ENCODE data around the gene GMPR.

GMPR gene

GRCh38 chr6:16271428-16271827 is 33.0 kb downstream of the GMPR start:
- DNase-seq (ENCODE audit: low spot score): no peak
- H3K27ac ChIP-seq: no peak overlapping the region
- ChIA-PET CTCF (interaction anchor here (0.6 kb wide), 1 partner anchor 147 kb away, joined by 5 read pairs; no protein-coding TSS in a partner anchor), POLR2A (ENCODE audit: low non-redundant PET) (no interaction called here)
- no peak for TF ChIP-seq CTCF (conservative IDR thresholded peaks at IDR 0.05; ENCODE audit: low read depth)

- CTCF ChIA-PET: no interaction called here
- H3K27ac ChIP-seq: no peak overlapping the region
- no peak for DNase-seq (ENCODE audit: low spot score)
- no peak for TF ChIP-seq CTCF (conservative IDR thresholded peaks at IDR 0.05; ENCODE audit: low read depth)
- POLR2A ChIA-PET (ENCODE audit: low non-redundant PET): no interaction called here
These were observed 33.8 kb downstream of the GMPR start for GRCh38 chr6:16272201-16272600.

- ChIA-PET POLR2A (ENCODE audit: low non-redundant PET) (no interaction called here), CTCF (no interaction called here)
- DNase-seq (ENCODE audit: low spot score): no peak
- no peak for TF ChIP-seq CTCF (conservative IDR thresholded peaks at IDR 0.05; ENCODE audit: low read depth)
- H3K27ac ChIP-seq: no peak overlapping the region
These were observed 34.9 kb downstream of the GMPR start for GRCh38 chr6:16273256-16273655.

- ChIA-PET CTCF (interaction anchor here (0.6 kb wide), 1 partner anchor 11 kb away, joined by 3 read pairs; no protein-coding TSS in a partner anchor), POLR2A (ENCODE audit: low non-redundant PET) (no interaction called here)
- no peak overlapping the region for H3K27ac ChIP-seq
- DNase-seq (ENCODE audit: low spot score): no peak
- TF ChIP-seq CTCF (conservative IDR thresholded peaks at IDR 0.05; ENCODE audit: low read depth): no peak
These were observed 36.1 kb downstream of the GMPR start for GRCh38 chr6:16274483-16274882.

GRCh38 chr6:16274885-16275589 is 36.6 kb downstream of the GMPR start:
- no peak for DNase-seq (ENCODE audit: low spot score)
- CTCF ChIA-PET: interaction anchor here (0.6 kb wide), 1 partner anchor 10 kb away, joined by 3 read pairs; no protein-coding TSS in a partner anchor
- POLR2A ChIA-PET (ENCODE audit: low non-redundant PET): no interaction called here
- no peak overlapping the region for H3K27ac ChIP-seq
- TF ChIP-seq CTCF (conservative IDR thresholded peaks at IDR 0.05; ENCODE audit: low read depth): no peak

GRCh38 chr6:16277101-16277981 is 39.0 kb downstream of the GMPR start:
- ChIA-PET CTCF (interaction anchor here (0.6 to 1.2 kb wide), 5 partner anchors 9 to 319 kb away, joined by 3 to 4 read pairs (median 4); no protein-coding TSS in a partner anchor), POLR2A (ENCODE audit: low non-redundant PET) (interaction anchor here (0.5 kb wide), 1 partner anchor 149 kb away, joined by 3 read pairs; the partner anchor contains the start of gene MYLIP)
- DNase-seq (ENCODE audit: low spot score): peak; percentile 91
- H3K27ac ChIP-seq: peak overlapping the region; percentile 87
- peak; percentile 42; the same call in 1 of the 2 replicates for TF ChIP-seq CTCF (conservative IDR thresholded peaks at IDR 0.05; ENCODE audit: low read depth)

All from RWPE1 (cell line).